ENCODE results near the gene RAB3IP.

The RAB3IP gene

DNA sequence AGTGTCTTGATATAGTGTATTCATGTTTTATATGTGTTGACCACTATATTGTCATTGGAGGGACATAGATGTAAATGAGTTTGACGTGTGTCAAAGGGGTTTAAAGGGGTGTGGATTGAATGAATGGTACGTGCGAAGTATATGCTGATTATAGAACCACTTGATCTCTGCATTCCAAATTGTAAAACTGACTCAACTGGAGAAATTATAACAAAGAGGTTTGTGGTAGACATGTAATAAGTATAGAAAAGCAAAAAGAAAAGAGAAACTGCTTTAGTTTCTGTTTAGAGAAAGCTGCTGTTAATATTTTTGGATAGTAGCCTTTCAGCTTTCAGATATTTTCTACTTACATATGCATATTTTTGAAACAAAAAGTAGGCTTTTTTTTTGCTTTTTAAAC lies 77.4 kb downstream of the RAB3IP start:
- H3K9ac ChIP-seq (ENCODE audit: low read length in 2 of 2) = no peak overlapping the region
- no peaks in the 10 kb centered on the region for H3K27me3 ChIP-seq (ENCODE audit: control insufficient read depth in 1 of 2, insufficient read depth in 2 of 2, low read length in 2 of 2)
- no peak overlapping the region for H3K4me3 ChIP-seq (ENCODE audit: low read length in 2 of 2)
- no peaks in the 10 kb centered on the region for H3K9me3 ChIP-seq (ENCODE audit: control insufficient read depth in 2 of 2, low read length in 2 of 2)
- no peak overlapping the region for H3K27ac ChIP-seq (ENCODE audit: low read length)
- H3K4me1 ChIP-seq (ENCODE audit: control insufficient read depth, insufficient read depth, low read length) = no peaks in the 10 kb centered on the region
- no peaks in the 10 kb centered on the region for H3K36me3 ChIP-seq (ENCODE audit: control insufficient read depth in 2 of 2, insufficient read depth in 2 of 2, low read length in 2 of 2)

DNA sequence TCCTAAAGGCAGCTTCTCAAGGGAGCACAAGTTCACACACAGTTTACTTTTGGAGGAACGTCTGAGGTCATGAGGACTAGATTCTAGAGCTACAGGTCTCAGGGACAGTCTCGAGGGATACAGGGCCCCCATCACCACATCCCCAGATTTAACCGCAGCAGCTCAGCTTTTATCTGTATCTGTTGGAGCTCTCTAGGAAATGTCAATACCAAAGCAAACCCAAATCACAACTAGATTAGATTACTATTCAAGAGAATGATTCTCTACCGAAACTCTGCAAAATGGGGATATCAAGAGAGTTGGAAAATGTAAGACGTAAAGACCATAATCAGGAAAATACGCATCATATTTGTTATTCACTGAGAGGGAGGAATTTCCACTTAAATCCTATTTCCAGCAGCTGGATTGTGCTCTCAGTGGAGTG lies 82.4 kb downstream of the RAB3IP start:
- H3K27ac ChIP-seq (ENCODE audit: low read length) = no peak overlapping the region
- no peak overlapping the region for H3K4me3 ChIP-seq (ENCODE audit: low read length in 2 of 2)
- no peaks in the 10 kb centered on the region for H3K4me1 ChIP-seq (ENCODE audit: control insufficient read depth, insufficient read depth, low read length)
- no peaks in the 10 kb centered on the region for H3K27me3 ChIP-seq (ENCODE audit: control insufficient read depth in 1 of 2, insufficient read depth in 2 of 2, low read length in 2 of 2)
- H3K36me3 ChIP-seq (ENCODE audit: control insufficient read depth in 2 of 2, insufficient read depth in 2 of 2, low read length in 2 of 2) = no peaks in the 10 kb centered on the region
- H3K9ac ChIP-seq (ENCODE audit: low read length in 2 of 2) = no peak overlapping the region
- no peaks in the 10 kb centered on the region for H3K9me3 ChIP-seq (ENCODE audit: control insufficient read depth in 2 of 2, low read length in 2 of 2)

DNA sequence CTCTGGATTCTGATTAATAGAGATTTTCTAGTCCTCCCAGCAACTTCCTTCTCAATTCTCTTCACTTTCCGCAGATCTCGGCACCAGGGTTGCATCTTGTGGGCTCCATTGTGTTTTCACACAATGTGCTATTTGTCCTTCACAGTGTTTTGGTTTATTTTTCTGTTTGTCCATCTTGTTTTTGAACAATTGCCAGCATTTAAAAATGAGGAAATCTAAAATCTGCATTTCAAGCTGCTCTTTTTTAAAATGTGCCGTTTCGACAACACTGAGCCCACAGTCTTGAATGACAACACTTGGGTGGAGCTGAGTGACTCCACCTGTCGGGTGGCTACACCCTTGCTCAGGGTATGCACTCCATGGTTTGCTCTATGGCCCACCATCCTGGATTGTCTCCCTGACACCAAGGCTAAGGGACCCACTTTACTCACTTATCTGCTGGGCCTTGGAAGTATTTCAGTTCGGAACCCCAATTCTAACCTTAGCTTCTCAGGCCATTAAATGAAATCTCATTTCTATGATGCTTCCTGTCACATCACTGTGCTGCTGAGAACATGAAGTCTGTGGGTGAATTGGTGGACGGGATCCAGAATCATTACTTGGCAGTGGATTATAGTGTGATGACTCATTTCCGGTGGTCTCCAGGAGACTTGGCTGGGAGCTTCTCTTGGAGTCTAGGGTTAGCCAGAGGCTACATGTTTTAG lies 82.9 kb downstream of the RAB3IP start:
- no peaks in the 10 kb centered on the region for H3K9me3 ChIP-seq (ENCODE audit: control insufficient read depth in 2 of 2, low read length in 2 of 2)
- H3K27ac ChIP-seq (ENCODE audit: low read length) = no peak overlapping the region
- H3K9ac ChIP-seq (ENCODE audit: low read length in 2 of 2) = no peak overlapping the region
- no peaks in the 10 kb centered on the region for H3K27me3 ChIP-seq (ENCODE audit: control insufficient read depth in 1 of 2, insufficient read depth in 2 of 2, low read length in 2 of 2)
- H3K36me3 ChIP-seq (ENCODE audit: control insufficient read depth in 2 of 2, insufficient read depth in 2 of 2, low read length in 2 of 2) = no peaks in the 10 kb centered on the region
- no peaks in the 10 kb centered on the region for H3K4me1 ChIP-seq (ENCODE audit: control insufficient read depth, insufficient read depth, low read length)
- H3K4me3 ChIP-seq (ENCODE audit: low read length in 2 of 2) = no peak overlapping the region

DNA sequence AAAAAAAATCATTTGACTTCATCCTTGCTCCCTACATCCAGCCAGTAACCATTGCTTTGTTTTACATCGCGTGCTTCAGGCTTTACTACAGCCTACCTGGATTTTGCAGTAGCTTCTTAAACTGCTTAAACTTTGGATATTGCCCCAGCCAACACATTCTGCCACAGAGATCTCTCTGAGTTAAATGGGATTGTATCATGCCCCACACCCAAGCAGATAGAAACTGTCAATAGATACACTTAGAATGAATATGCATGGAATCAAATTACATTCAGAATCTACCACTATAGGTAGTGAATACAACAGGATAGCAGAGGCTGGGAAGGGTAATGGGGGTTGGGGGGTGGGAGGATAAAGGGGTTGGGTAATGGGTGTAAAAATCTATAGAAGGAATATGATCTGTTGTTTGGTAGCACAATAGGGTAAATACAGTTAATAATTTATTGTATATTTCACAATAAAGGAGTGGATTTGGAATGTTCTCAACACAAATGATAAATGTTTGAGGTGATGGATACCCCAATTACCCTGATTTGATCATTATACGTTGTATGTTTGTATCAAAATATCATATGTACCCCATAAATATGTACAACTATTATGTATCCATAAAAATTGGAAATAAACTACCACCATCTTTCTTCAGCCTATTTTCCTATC lies 83.7 kb downstream of the RAB3IP start:
- Histone ChIP-seq H3K4me3 (ENCODE audit: low read length in 2 of 2) (no peak overlapping the region), H3K9ac (ENCODE audit: low read length in 2 of 2) (no peak overlapping the region), H3K4me1 (ENCODE audit: control insufficient read depth, insufficient read depth, low read length) (no peaks in the 10 kb centered on the region), H3K9me3 (ENCODE audit: control insufficient read depth in 2 of 2, low read length in 2 of 2) (no peaks in the 10 kb centered on the region), H3K36me3 (ENCODE audit: control insufficient read depth in 2 of 2, insufficient read depth in 2 of 2, low read length in 2 of 2) (no peaks in the 10 kb centered on the region), H3K27me3 (ENCODE audit: control insufficient read depth in 1 of 2, insufficient read depth in 2 of 2, low read length in 2 of 2) (no peaks in the 10 kb centered on the region), H3K27ac (ENCODE audit: low read length) (no peak overlapping the region)

DNA sequence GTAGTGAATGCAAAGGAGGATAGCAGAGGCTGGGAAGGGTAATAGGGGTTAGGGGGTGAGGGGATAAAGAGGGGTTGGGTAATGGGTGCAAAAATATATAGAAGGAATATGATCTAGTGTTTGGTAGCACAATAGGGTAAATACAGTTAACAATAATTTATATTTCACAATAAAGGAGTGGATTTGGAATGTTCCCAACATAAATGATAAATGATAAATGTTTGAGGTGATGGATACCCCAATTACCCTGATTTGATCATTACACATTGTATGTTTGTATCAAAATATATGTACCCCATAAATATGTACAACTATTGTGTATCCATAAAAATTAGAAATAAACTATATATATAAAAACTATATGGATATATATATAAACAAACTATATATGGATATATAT lies 85.4 kb downstream of the RAB3IP start:
- no peaks in the 10 kb centered on the region for H3K27me3 ChIP-seq (ENCODE audit: control insufficient read depth in 1 of 2, insufficient read depth in 2 of 2, low read length in 2 of 2)
- H3K4me1 ChIP-seq (ENCODE audit: control insufficient read depth, insufficient read depth, low read length) = no peaks in the 10 kb centered on the region
- no peaks in the 10 kb centered on the region for H3K9me3 ChIP-seq (ENCODE audit: control insufficient read depth in 2 of 2, low read length in 2 of 2)
- H3K27ac ChIP-seq (ENCODE audit: low read length) = no peak overlapping the region
- H3K36me3 ChIP-seq (ENCODE audit: control insufficient read depth in 2 of 2, insufficient read depth in 2 of 2, low read length in 2 of 2) = no peaks in the 10 kb centered on the region
- no peak overlapping the region for H3K4me3 ChIP-seq (ENCODE audit: low read length in 2 of 2)
- H3K9ac ChIP-seq (ENCODE audit: low read length in 2 of 2) = no peak overlapping the region

DNA sequence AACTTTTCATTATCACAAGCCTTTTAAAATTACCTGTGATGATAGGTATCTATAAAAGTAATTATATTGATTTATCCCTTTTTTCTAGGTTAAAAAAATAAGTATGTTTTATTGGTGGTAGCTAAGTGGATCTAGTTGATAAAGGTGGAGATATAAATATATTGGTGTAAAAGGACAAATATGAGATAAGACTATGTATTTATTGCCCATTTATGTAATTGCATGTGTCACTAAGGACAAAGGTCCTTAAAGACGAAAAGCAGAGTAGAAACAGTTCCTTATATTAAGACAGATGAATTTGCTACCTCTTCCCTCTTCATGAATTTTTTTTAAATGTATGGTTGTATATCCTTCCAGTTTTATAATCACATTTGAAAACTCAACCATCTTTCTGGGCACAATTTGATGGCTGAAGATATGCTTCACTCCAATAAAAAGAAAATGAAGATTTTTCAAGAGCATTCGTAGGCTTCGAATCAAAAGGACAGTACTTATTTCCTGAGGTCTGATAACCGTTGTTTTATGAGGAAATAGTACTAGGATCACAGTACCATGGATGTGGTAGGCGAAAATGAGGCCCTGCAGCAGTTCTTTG lies 86.4 kb downstream of the RAB3IP start, which contains the start of gene MYRFL:
Gene MYRFL, plus strand, starts transcription at position 262 of the 595 bp plus-strand sequence. Its CDS starts 291 bp downstream, at position 553.
- no peaks in the 10 kb centered on the region for H3K27me3 ChIP-seq (ENCODE audit: control insufficient read depth in 1 of 2, insufficient read depth in 2 of 2, low read length in 2 of 2)
- no peaks in the 10 kb centered on the region for H3K4me1 ChIP-seq (ENCODE audit: control insufficient read depth, insufficient read depth, low read length)
- no peak within 1 kb of the TSS for H3K9ac ChIP-seq (ENCODE audit: low read length in 2 of 2)
- H3K9me3 ChIP-seq (ENCODE audit: control insufficient read depth in 2 of 2, low read length in 2 of 2) = no peaks in the 10 kb centered on the region
- H3K27ac ChIP-seq (ENCODE audit: low read length) = no peak within 1 kb of the TSS
- H3K4me3 ChIP-seq (ENCODE audit: low read length in 2 of 2) = no peak within 1 kb of the TSS
- H3K36me3 ChIP-seq (ENCODE audit: control insufficient read depth in 2 of 2, insufficient read depth in 2 of 2, low read length in 2 of 2) = no peaks in the 10 kb centered on the region

DNA sequence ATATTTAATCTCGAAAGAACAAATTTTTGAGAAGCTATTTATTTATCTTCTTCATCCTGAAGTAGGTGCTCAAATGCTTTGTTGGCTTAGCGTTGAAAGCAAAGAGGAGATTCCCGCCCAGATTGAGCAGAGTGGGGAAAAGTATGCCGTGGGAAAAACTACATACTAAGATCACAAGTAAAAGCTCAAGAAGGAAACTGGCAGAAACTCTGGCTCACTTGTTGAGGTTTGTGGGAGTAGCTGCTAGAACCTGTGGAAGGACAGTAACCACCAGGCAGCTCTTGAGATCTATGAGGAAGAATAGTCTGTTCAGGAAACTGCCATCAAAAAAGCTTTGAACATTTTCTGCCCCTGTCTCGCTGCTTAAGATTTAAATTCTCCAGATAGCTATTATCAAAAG lies 90.2 kb downstream of the RAB3IP start:
- Histone ChIP-seq H3K9ac (ENCODE audit: low read length in 2 of 2) (no peak overlapping the region), H3K36me3 (ENCODE audit: control insufficient read depth in 2 of 2, insufficient read depth in 2 of 2, low read length in 2 of 2) (no peaks in the 10 kb centered on the region), H3K9me3 (ENCODE audit: control insufficient read depth in 2 of 2, low read length in 2 of 2) (no peaks in the 10 kb centered on the region), H3K4me1 (ENCODE audit: control insufficient read depth, insufficient read depth, low read length) (no peaks in the 10 kb centered on the region), H3K4me3 (ENCODE audit: low read length in 2 of 2) (no peak overlapping the region), H3K27me3 (ENCODE audit: control insufficient read depth in 1 of 2, insufficient read depth in 2 of 2, low read length in 2 of 2) (no peaks in the 10 kb centered on the region), H3K27ac (ENCODE audit: low read length) (no peak overlapping the region)

DNA sequence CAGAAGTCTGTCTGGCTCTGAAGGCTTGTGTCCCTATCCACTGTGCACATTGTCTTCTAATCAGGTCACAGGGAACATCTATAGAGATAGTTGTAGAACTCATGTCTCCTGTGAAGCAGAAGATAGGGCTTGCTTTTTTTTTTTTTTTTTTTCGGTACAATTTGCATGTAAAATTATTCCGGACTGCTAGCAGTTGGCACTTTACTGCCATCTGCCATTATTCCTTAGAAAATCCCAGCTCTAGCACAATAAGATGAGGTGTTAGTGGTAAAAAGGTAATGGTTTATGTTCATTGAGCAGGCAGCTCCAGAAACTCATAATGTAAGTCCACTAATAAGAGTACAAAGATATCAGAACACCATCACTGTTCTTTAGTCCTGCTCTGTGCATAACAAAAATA lies 95.0 kb downstream of the RAB3IP start:
- Histone ChIP-seq H3K36me3 (ENCODE audit: control insufficient read depth in 2 of 2, insufficient read depth in 2 of 2, low read length in 2 of 2) (no peaks in the 10 kb centered on the region), H3K27ac (ENCODE audit: low read length) (no peak overlapping the region), H3K4me1 (ENCODE audit: control insufficient read depth, insufficient read depth, low read length) (no peaks in the 10 kb centered on the region), H3K9ac (ENCODE audit: low read length in 2 of 2) (no peak overlapping the region), H3K9me3 (ENCODE audit: control insufficient read depth in 2 of 2, low read length in 2 of 2) (no peaks in the 10 kb centered on the region), H3K27me3 (ENCODE audit: control insufficient read depth in 1 of 2, insufficient read depth in 2 of 2, low read length in 2 of 2) (no peaks in the 10 kb centered on the region), H3K4me3 (ENCODE audit: low read length in 2 of 2) (no peak overlapping the region)

DNA sequence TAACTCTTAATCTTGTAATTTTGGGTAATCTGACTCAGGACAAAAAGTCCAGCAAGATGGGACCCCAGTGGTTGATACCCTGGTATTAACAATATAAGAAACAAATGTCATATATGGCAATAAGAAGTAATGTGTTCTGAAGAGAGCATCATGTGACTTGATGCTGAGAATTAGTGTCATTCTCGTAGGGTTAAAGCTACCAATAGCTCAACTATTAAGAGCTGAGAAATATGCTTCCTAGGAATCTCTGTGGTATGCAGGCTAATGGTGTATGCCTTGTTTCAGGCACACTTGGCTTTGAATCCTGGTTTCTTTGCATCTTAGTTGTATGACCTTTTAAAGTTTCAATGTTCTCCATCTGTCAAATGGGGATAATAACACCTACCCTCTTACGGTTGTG lies 95.5 kb downstream of the RAB3IP start:
- no peak overlapping the region for H3K9ac ChIP-seq (ENCODE audit: low read length in 2 of 2)
- no peaks in the 10 kb centered on the region for H3K27me3 ChIP-seq (ENCODE audit: control insufficient read depth in 1 of 2, insufficient read depth in 2 of 2, low read length in 2 of 2)
- no peaks in the 10 kb centered on the region for H3K9me3 ChIP-seq (ENCODE audit: control insufficient read depth in 2 of 2, low read length in 2 of 2)
- H3K4me3 ChIP-seq (ENCODE audit: low read length in 2 of 2) = no peak overlapping the region
- no peaks in the 10 kb centered on the region for H3K36me3 ChIP-seq (ENCODE audit: control insufficient read depth in 2 of 2, insufficient read depth in 2 of 2, low read length in 2 of 2)
- H3K27ac ChIP-seq (ENCODE audit: low read length) = no peak overlapping the region
- no peaks in the 10 kb centered on the region for H3K4me1 ChIP-seq (ENCODE audit: control insufficient read depth, insufficient read depth, low read length)

DNA sequence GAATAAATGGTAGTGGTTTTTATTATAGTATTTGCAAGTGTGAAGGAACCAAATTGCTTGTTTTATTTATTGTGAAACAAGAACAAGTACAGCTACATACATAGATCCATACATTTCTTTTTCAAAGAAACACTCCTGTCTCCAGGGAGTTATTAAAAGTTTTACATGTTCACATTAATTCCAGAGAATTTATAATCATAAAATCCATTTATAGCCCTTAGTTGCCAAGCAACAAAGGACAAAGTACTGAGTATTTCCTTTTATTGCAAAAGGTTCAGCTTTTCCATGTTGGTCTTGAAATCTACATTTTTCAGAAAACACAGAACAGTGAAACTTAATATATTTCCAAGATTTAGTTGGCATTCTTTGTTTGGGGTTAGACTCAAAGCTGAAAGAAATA lies 95.9 kb downstream of the RAB3IP start:
- H3K9me3 ChIP-seq (ENCODE audit: control insufficient read depth in 2 of 2, low read length in 2 of 2) = no peaks in the 10 kb centered on the region
- no peak overlapping the region for H3K27ac ChIP-seq (ENCODE audit: low read length)
- no peaks in the 10 kb centered on the region for H3K4me1 ChIP-seq (ENCODE audit: control insufficient read depth, insufficient read depth, low read length)
- no peaks in the 10 kb centered on the region for H3K36me3 ChIP-seq (ENCODE audit: control insufficient read depth in 2 of 2, insufficient read depth in 2 of 2, low read length in 2 of 2)
- H3K27me3 ChIP-seq (ENCODE audit: control insufficient read depth in 1 of 2, insufficient read depth in 2 of 2, low read length in 2 of 2) = no peaks in the 10 kb centered on the region
- H3K9ac ChIP-seq (ENCODE audit: low read length in 2 of 2) = no peak overlapping the region
- H3K4me3 ChIP-seq (ENCODE audit: low read length in 2 of 2) = no peak overlapping the region

DNA sequence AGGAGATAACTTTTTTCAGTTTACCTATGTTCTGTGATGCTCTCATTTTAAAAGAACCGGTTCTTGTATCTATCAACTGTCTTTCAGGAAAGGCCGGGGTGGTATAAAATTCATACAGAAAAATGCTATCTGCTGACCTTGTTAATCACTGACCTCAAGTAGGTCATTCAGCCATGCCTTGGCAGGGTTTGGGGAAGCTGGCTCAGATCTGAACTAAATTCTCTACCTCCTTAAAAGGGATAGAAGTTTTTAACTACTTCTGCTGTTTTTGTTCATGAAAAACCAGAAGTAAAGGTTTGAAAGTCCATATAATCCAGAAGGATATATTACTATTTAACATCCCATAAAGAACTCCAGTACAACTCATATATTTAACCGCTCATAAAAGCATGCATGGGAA lies 96.4 kb downstream of the RAB3IP start:
- Histone ChIP-seq H3K36me3 (ENCODE audit: control insufficient read depth in 2 of 2, insufficient read depth in 2 of 2, low read length in 2 of 2) (no peaks in the 10 kb centered on the region), H3K27ac (ENCODE audit: low read length) (no peak overlapping the region), H3K4me1 (ENCODE audit: control insufficient read depth, insufficient read depth, low read length) (no peaks in the 10 kb centered on the region)

More for the DNA sequence above, 96.4 kb downstream of the RAB3IP start:
- no peaks in the 10 kb centered on the region for H3K27me3 ChIP-seq (ENCODE audit: control insufficient read depth in 1 of 2, insufficient read depth in 2 of 2, low read length in 2 of 2)
- no peaks in the 10 kb centered on the region for H3K9me3 ChIP-seq (ENCODE audit: control insufficient read depth in 2 of 2, low read length in 2 of 2)
- H3K4me3 ChIP-seq (ENCODE audit: low read length in 2 of 2) = no peak overlapping the region
- no peak overlapping the region for H3K9ac ChIP-seq (ENCODE audit: low read length in 2 of 2)

Data from stomach smooth muscle (tissue), 2 donors.